ENCODE data around the gene SERPINA12. TPM values are rescaled to one million over a fixed set of nuclear protein-coding genes. Genes with fewer than 3 reads are reported as not detected.

Gene SERPINA12
- total and polyA plus RNA-seq, 12 donors: not detected

DNA sequence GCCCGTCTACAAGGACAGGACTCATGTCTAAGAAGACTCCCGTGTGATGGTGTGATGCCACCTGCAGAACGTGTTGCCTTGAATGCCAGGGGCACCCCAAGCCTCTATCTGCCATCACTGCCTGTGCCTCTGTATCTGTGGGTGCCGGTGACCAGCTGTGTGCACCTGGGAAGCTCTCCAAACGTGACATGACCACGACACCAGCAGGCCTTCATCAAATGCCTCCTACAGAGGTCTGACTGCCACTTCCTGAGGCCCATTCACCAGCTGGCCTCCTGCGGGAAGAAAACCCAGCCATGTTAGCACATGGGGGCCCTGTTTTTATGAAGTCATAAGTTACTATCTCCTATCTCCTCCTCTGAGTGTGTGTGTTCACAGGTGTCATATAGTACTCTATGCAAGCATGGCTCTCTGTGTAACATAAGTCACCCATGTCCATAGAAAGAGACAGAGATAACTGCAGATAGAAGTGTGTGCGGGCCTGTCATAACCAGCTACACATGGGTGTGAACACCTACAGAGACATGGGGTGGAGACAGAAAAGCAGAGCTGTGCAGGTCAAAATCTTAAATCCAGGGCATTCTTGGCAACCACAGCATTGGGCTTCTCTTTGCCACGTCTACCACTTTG lies 33.7 kb upstream of the SERPINA12 start:
- no peaks in the 10 kb centered on the region for H3K9me3 ChIP-seq (replicated peaks in 1 of 3)
- intact Hi-C loops (cut with DNase I): loop anchor here in 1 of 2 donors (10.0 kb wide), 1 partner anchor 142 kb away; no protein-coding TSS in a partner anchor
- 76 to 82% (median 77%) methylated on average over 4 to 9 of the region's 9 CpGs for WGBS, 4 donors
- no peaks in the 10 kb centered on the region for H3K4me1 ChIP-seq (replicated peaks in 1 of 2)
- no peak overlapping the region for H3K4me3 ChIP-seq
- no peak overlapping the region for H3K27ac ChIP-seq
- H3K27me3 ChIP-seq: no peaks in the 10 kb centered on the region
- no peaks in the 10 kb centered on the region for H3K36me3 ChIP-seq (replicated peaks in 1 of 2)
- TF ChIP-seq POLR2A (IDR thresholded peaks at IDR 0.05): no peak
- TF ChIP-seq, protein P1, sequence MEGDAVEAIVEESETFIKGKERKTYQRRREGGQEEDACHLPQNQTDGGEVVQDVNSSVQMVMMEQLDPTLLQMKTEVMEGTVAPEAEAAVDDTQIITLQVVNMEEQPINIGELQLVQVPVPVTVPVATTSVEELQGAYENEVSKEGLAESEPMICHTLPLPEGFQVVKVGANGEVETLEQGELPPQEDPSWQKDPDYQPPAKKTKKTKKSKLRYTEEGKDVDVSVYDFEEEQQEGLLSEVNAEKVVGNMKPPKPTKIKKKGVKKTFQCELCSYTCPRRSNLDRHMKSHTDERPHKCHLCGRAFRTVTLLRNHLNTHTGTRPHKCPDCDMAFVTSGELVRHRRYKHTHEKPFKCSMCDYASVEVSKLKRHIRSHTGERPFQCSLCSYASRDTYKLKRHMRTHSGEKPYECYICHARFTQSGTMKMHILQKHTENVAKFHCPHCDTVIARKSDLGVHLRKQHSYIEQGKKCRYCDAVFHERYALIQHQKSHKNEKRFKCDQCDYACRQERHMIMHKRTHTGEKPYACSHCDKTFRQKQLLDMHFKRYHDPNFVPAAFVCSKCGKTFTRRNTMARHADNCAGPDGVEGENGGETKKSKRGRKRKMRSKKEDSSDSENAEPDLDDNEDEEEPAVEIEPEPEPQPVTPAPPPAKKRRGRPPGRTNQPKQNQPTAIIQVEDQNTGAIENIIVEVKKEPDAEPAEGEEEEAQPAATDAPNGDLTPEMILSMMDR (IDR thresholded peaks at IDR 0.05): no peak
- no peak for DNase-seq

DNA sequence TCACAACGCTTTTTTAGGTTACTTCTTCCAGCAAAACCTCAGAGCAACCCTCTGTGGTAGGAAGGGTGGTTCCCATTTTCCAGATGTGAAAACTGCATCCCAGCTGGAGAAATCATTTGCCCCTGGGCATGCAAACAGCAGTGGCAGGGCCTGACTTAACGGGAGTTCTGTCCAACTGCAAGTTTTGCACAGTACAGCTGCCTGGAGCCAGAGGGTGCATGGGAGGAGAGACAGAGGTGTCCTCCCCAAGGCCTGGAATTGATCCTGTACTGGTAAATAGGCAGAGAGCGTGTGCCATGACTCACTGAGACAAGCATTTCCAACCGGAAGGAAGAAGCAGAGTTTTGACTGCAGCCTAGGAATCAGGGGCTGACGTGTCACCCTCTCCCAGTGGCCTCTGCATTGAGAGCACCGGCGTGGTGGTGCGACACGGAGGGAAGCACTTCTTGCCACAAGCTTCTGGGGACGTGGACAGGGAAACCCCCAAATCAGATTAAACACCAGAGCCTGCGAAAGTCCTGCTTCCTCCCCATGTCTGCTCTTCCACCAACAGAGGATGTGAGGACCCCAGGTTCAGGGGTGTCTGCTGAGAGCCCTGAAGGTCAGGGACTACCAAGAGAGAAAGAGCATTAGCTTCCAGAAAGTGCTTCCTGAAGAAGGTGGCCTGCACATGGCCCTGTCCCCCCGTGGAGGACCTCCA lies 33.0 kb upstream of the SERPINA12 start:
- WGBS, 4 donors: 74 to 80% (median 76%) methylated on average over 8 to 12 of the region's 12 CpGs
- intact Hi-C loops (cut with DNase I): loop anchor here in 1 of 2 donors (10.0 kb wide), 1 partner anchor 143 kb away; no protein-coding TSS in a partner anchor
- H3K36me3 ChIP-seq (replicated peaks in 1 of 2): no peaks in the 10 kb centered on the region
- H3K27ac ChIP-seq: no peak overlapping the region
- H3K4me1 ChIP-seq (replicated peaks in 1 of 2): no peaks in the 10 kb centered on the region
- no peaks in the 10 kb centered on the region for H3K27me3 ChIP-seq
- no peaks in the 10 kb centered on the region for H3K9me3 ChIP-seq (replicated peaks in 1 of 3)
- no peak overlapping the region for H3K4me3 ChIP-seq
- DNase-seq: peak in 1 of 7 donors; percentile 23
- TF ChIP-seq, protein P1 (IDR thresholded peaks at IDR 0.05): no peak
- TF ChIP-seq POLR2A (IDR thresholded peaks at IDR 0.05): no peak

DNA sequence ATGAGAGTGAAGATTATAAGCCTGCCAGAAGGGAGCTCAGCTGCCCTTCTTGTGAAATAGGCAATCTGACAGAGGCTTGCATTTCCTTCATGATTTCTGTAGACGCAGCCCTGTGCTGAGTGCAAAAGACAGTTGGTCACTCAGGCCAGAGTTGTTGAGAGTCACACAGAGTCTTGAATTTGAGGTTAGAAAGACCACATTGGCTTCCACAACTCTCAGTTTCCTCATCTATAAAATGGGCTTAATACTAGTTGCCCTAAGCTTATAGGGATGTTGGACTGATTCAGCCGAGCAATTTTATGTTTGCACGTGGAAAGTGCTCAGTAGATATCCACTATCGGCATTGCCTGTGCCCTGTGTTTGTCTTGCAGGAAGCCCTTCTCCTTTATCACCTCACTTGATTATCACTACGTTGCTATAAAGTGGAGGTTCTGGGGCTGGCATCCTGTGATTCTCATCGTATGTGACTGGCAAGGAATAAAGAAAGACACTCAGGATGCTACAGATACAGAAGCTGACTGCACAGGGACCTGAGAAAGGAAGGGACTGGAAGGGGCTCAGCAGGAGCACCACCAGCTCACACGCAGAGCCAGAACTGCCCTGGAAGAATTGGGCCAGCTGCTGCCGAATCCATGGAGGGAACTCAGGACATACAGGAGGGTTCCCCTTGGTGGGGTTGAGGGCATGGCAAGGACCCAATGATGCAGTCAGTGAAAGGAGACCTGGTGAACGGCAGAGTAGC lies 32.1 kb upstream of the SERPINA12 start:
- Histone ChIP-seq H3K27ac (no peak overlapping the region), H3K9me3 (replicated peaks in 1 of 3) (no peaks in the 10 kb centered on the region), H3K4me1 (replicated peaks in 1 of 2) (no peaks in the 10 kb centered on the region), H3K4me3 (no peak overlapping the region), H3K36me3 (replicated peaks in 1 of 2) (no peaks in the 10 kb centered on the region), H3K27me3 (no peaks in the 10 kb centered on the region)
- DNase-seq: no peak
- intact Hi-C loops (cut with DNase I): loop anchor here in 1 of 2 donors (10.0 kb wide), 1 partner anchor 143 kb away; no protein-coding TSS in a partner anchor
- 79 to 89% (median 85%) methylated on average over 9 of the region's 9 CpGs for WGBS, 4 donors
- no peak for TF ChIP-seq POLR2A (IDR thresholded peaks at IDR 0.05)
- TF ChIP-seq, protein P1 (IDR thresholded peaks at IDR 0.05): no peak
